Stimulated activated CD4-positive, alpha-beta T cell treated with anti-CD3 and anti-CD28 coated beads, Interleukin-1b, Interleukin-23, amount 100 ng/mL, for 24 hours (primary cell): Measurements from ENCODE around the gene UMPS.
A peak's percentile ranks its signal among the peaks of the same experiment; 100 is the strongest.
"Not testable (repeated sequence)": the region's sequence is repeated elsewhere in the genome, so short reads cannot be mapped to it uniquely, and the experiment has no call there.

ENCODE experiments used
- DNase-seq, 4 experiments: peaks; one replicate each; pipeline ENCODE4 v3.0.0-alpha.2; 2020; ENCODE audit warnings: low read depth in 4 of 4, low spot score in 1 of 4

Gene UMPS

GRCh38 chr3:124707223-124707622 is 23.0 kb upstream of the UMPS start:
- not testable (repeated sequence) for DNase-seq

- no peak for DNase-seq
These were observed 22.6 kb upstream of the UMPS start for GRCh38 chr3:124707656-124708062.

- no peak for DNase-seq
These were observed 15.9 kb upstream of the UMPS start for GRCh38 chr3:124714223-124714853.

GRCh38 chr3:124722589-124722988 is 7.7 kb upstream of the UMPS start:
- no peak for DNase-seq

GRCh38 chr3:124730941-124731297 is 667 bp downstream of the UMPS start:
- no peak for DNase-seq

- DNase-seq, result no peak
These were observed 1.5 kb downstream of the UMPS start for GRCh38 chr3:124731760-124732159.

- no peak for DNase-seq
These were observed 10.8 kb downstream of the UMPS start for GRCh38 chr3:124741027-124741426.

GRCh38 chr3:124745756-124746155 is 15.5 kb downstream of the UMPS start:
- DNase-seq, result no peak

GRCh38 chr3:124747111-124747981 is 17.1 kb downstream of the UMPS start:
- no peak for DNase-seq

GRCh38 chr3:124748560-124749198 is 18.4 kb downstream of the UMPS start:
- DNase-seq, result no peak

- DNase-seq, result not testable (repeated sequence)
These were observed 19.6 kb downstream of the UMPS start for GRCh38 chr3:124749877-124750276.

GRCh38 chr3:124751501-124751900 is 21.2 kb downstream of the UMPS start:
- DNase-seq, result no peak

GRCh38 chr3:124752051-124752450 is 21.8 kb downstream of the UMPS start:
- no peak for DNase-seq

- DNase-seq, result not testable (repeated sequence)
These were observed 27.7 kb downstream of the UMPS start for GRCh38 chr3:124757926-124758325.

GRCh38 chr3:124758851-124759635 is 28.8 kb downstream of the UMPS start:
- no peak for DNase-seq

- no peak for DNase-seq
These were observed 29.6 kb downstream of the UMPS start for GRCh38 chr3:124759666-124760401.

GRCh38 chr3:124760601-124761000 is 30.3 kb downstream of the UMPS start:
- DNase-seq, result no peak

- DNase-seq, result peak; percentile 59 to 72 (median 62)
These were observed 31.1 kb downstream of the UMPS start for GRCh38 chr3:124761250-124761796.

GRCh38 chr3:124761935-124762660 is 31.8 kb downstream of the UMPS start:
- no peak for DNase-seq

- no peak for DNase-seq
These were observed 32.4 kb downstream of the UMPS start for GRCh38 chr3:124762661-124763011.
